Caco-2 (cell line): ENCODE data around the gene ADARB1. TPM values are rescaled to one million over a fixed set of nuclear protein-coding genes. Genes with fewer than 3 reads are reported as not detected.
"Not testable (repeated sequence)": the region's sequence is repeated elsewhere in the genome, so short reads cannot be mapped to it uniquely, and the experiment has no call there.

Experiments
- BruUV-seq: library from RNA; stranded (reverse); fragments of 400-500 nt; replicated peaks from 2 replicates; lab custom pipeline; 2021; lab: Mats Ljungman, UMichigan
- CTCF ChIA-PET: fragments of 300-600 bp; sonication (Branson Sonifier 250); formaldehyde crosslinking; loops from one replicate; lab custom pipeline; 2022; ENCODE audit warnings: antibody characterized with exemption; lab: Charles Lee
- POLR2A ChIA-PET: fragments of 300-600 bp; sonication (Branson Sonifier 250); formaldehyde crosslinking; loops from one replicate; lab custom pipeline; 2022; ENCODE audit warnings: antibody characterized with exemption; lab: Charles Lee
- DNase-seq, 2 experiments: peaks; one replicate each; pipeline versions ENCODE4 v3.0.0 to v3.0.0-alpha.2; 2020 to 2022
- H3K27me3 ChIP-seq: replicated peaks from 2 replicates; pipeline ENCODE4 v1.6.0; 2011; ENCODE audit warnings: low read length; ENCODE audit not compliant: control insufficient read depth, insufficient read depth
- H3K36me3 ChIP-seq: 2 replicates; pipeline ENCODE4 v1.5.1; 2011; ENCODE audit warnings: low read length; ENCODE audit not compliant: control insufficient read depth, insufficient read depth
- H3K4me1 ChIP-seq: fragments of 250-450 bp; sonication (Bioruptor Pico); 2 replicates; pipeline ENCODE4 v1.5.1; 2020; ENCODE audit warnings: mild to moderate bottlenecking
- H3K4me3 ChIP-seq: 2 replicates; pipeline ENCODE4 v1.5.1; 2011; ENCODE audit warnings: low read depth, mild to moderate bottlenecking, control low read depth, low read length
- H3K9me3 ChIP-seq: fragments of 250-450 bp; sonication (Bioruptor Pico); 2 replicates; pipeline ENCODE4 v1.5.1; 2020; ENCODE audit warnings: mild to moderate bottlenecking, moderate library complexity
- H3K27ac Mint-ChIP-seq: one replicate; pipeline ENCODE4 v1.8.0; 2022; ENCODE audit warnings: mixed read lengths; ENCODE audit not compliant: unreplicated experiment
- H3K27me3 Mint-ChIP-seq: one replicate; pipeline ENCODE4 v1.8.0; 2022; ENCODE audit warnings: mixed read lengths; ENCODE audit not compliant: insufficient read depth, unreplicated experiment
- H3K36me3 Mint-ChIP-seq: one replicate; pipeline ENCODE4 v1.8.0; 2022; ENCODE audit warnings: mild to moderate bottlenecking, mixed read lengths; ENCODE audit not compliant: insufficient read depth, unreplicated experiment
- H3K4me1 Mint-ChIP-seq: one replicate; pipeline ENCODE4 v1.8.0; 2022; ENCODE audit warnings: low read depth, mixed read lengths; ENCODE audit not compliant: unreplicated experiment
- H3K4me3 Mint-ChIP-seq: one replicate; pipeline ENCODE4 v1.8.0; 2022; ENCODE audit warnings: mild to moderate bottlenecking, moderate library complexity, mixed read lengths; ENCODE audit not compliant: unreplicated experiment
- H3K9me3 Mint-ChIP-seq: one replicate; pipeline ENCODE4 v1.8.0; 2022; ENCODE audit warnings: mixed read lengths; ENCODE audit not compliant: unreplicated experiment
- CTCF ChIP-seq, 2 experiments: fragments of 200-600 bp in 1 of 2; IDR thresholded peaks; 1 replicate in 1 of 2; 2 replicates in 1 of 2; pipeline versions ENCODE4 v1.5.1 to v1.8.0; 2011 to 2022; ENCODE audit warnings: antibody characterized with exemption in 1 of 2, control low read depth in 1 of 2, inconsistent platforms in 1 of 2, low read depth in 1 of 2, low read length in 1 of 2, mild to moderate bottlenecking in 1 of 2, moderate library complexity in 1 of 2; ENCODE audit not compliant: insufficient read depth in 1 of 2, severe bottlenecking in 1 of 2, unreplicated experiment in 1 of 2
- intact Hi-C: fragments of 100-400 bp; cut with micrococcal nuclease; formaldehyde crosslinking; loops from one replicate; pipeline ENCODE4 v1.10.0; 2022; ENCODE audit not compliant: unreplicated experiment
- total RNA-seq: library from RNA; stranded (reverse); gene quantifications from 2 replicates; pipeline ENCODE4 v1.2.3, GENCODE V29; 2022

ADARB1 gene
- total RNA-seq, 1 experiment from 2014 or later, result 25.4 TPM

GRCh38 chr21:45142469-45143308 is 68.3 kb downstream of the ADARB1 start:
- no TSS peak for BruUV-seq
- Mint-ChIP-seq H3K9me3 (no peaks in the 10 kb centered on the region), H3K36me3 (peaks cover 11% of the 10 kb centered on the region), H3K27me3 (no peaks in the 10 kb centered on the region), H3K4me3 (no peak overlapping the region), H3K4me1 (no peaks in the 10 kb centered on the region), H3K27ac (no peak overlapping the region)
- ChIA-PET CTCF (interaction anchor here (0.6 kb wide), 1 partner anchor 414 kb away, joined by 3 read pairs; no protein-coding TSS in a partner anchor), POLR2A (interaction anchor here (0.5 kb wide), 1 partner anchor 1452 kb away, joined by 3 read pairs; no protein-coding TSS in a partner anchor)
- Histone ChIP-seq H3K4me1 (peaks cover 9% of the 10 kb centered on the region), H3K4me3 (no peak overlapping the region), H3K36me3 (no peaks in the 10 kb centered on the region), H3K9me3 (no peaks in the 10 kb centered on the region), H3K27me3 (no peaks in the 10 kb centered on the region)
- TF ChIP-seq CTCF (IDR thresholded peaks at IDR 0.05; ENCODE audit: insufficient read depth in 1 of 2, low read depth in 1 of 2, low read length in 1 of 2, severe bottlenecking in 1 of 2, unreplicated experiment in 1 of 2), result no peak
- intact Hi-C loops, result loop anchor here (5.0 to 10.0 kb wide), 2 partner anchors 92 to 680 kb away; no protein-coding TSS in a partner anchor
- DNase-seq, result no peak

DNA sequence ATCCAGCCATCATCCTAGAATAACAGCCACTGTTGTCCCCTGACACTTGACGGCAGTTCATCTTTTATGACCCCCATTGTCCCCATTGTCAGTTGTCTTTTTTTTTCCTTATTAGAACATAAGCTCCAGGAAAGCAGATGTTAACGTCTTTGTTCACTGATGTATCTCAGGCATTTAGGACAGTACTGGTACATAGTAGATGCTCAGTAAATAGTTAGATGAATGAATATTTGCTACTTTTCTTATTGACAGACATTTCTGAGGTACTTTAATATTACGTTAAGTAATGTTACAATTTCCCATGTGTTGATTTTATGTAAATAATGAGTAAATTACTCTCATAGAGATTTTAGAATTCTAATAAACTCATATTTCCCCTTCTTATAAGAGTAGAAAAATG is 69.5 kb downstream of the ADARB1 start:
- peaks cover 10% of the 10 kb centered on the region for H3K36me3 Mint-ChIP-seq
- H3K27me3 Mint-ChIP-seq, result no peaks in the 10 kb centered on the region
- ChIA-PET POLR2A (no interaction called here), CTCF (no interaction called here)
- H3K27ac Mint-ChIP-seq, result no peak overlapping the region
- no peaks in the 10 kb centered on the region for H3K9me3 ChIP-seq
- H3K9me3 Mint-ChIP-seq, result no peaks in the 10 kb centered on the region
- no peaks in the 10 kb centered on the region for H3K27me3 ChIP-seq
- H3K4me1 ChIP-seq, result no peaks in the 10 kb centered on the region
- no peak for DNase-seq
- intact Hi-C loops, result loop anchor here (5.0 to 10.0 kb wide), 2 partner anchors 91 to 678 kb away; no protein-coding TSS in a partner anchor
- no peaks in the 10 kb centered on the region for H3K4me1 Mint-ChIP-seq
- BruUV-seq, result no TSS peak
- no peak for TF ChIP-seq CTCF (IDR thresholded peaks at IDR 0.05; ENCODE audit: insufficient read depth in 1 of 2, low read depth in 1 of 2, low read length in 1 of 2, severe bottlenecking in 1 of 2, unreplicated experiment in 1 of 2)
- no peak overlapping the region for H3K4me3 ChIP-seq
- no peak overlapping the region for H3K4me3 Mint-ChIP-seq
- no peaks in the 10 kb centered on the region; the same call in 1 of the 2 replicates for H3K36me3 ChIP-seq

GRCh38 chr21:45145146-45145545 is 70.8 kb downstream of the ADARB1 start:
- Histone ChIP-seq H3K4me3 (no peak overlapping the region), H3K4me1 (no peaks in the 10 kb centered on the region), H3K27me3 (no peaks in the 10 kb centered on the region), H3K36me3 (no peaks in the 10 kb centered on the region; the same call in 1 of the 2 replicates), H3K9me3 (no peaks in the 10 kb centered on the region)
- no peaks in the 10 kb centered on the region for H3K27me3 Mint-ChIP-seq
- no peaks in the 10 kb centered on the region for H3K9me3 Mint-ChIP-seq
- no TSS peak for BruUV-seq
- POLR2A ChIA-PET, result no interaction called here
- CTCF ChIA-PET, result no interaction called here
- no peaks in the 10 kb centered on the region for H3K4me1 Mint-ChIP-seq
- TF ChIP-seq CTCF (IDR thresholded peaks at IDR 0.05; ENCODE audit: insufficient read depth in 1 of 2, low read depth in 1 of 2, low read length in 1 of 2, severe bottlenecking in 1 of 2, unreplicated experiment in 1 of 2), result no peak
- no peak for DNase-seq
- peaks cover 8% of the 10 kb centered on the region for H3K36me3 Mint-ChIP-seq
- H3K27ac Mint-ChIP-seq, result no peak overlapping the region
- H3K4me3 Mint-ChIP-seq, result no peak overlapping the region
- intact Hi-C loops, result loop anchor here (10.0 kb wide), 1 partner anchor 90 kb away; no protein-coding TSS in a partner anchor

- H3K27me3 Mint-ChIP-seq, BruUV-seq, H3K36me3 ChIP-seq, H3K4me1 Mint-ChIP-seq, DNase-seq, H3K9me3 ChIP-seq, H3K36me3 Mint-ChIP-seq, H3K27me3 ChIP-seq, H3K4me1 ChIP-seq, H3K4me3 ChIP-seq, H3K4me3 Mint-ChIP-seq, H3K9me3 Mint-ChIP-seq, POLR2A ChIA-PET, H3K27ac Mint-ChIP-seq, CTCF ChIA-PET: not testable (repeated sequence)
- intact Hi-C loops, result loop anchor here (10.0 kb wide), 1 partner anchor 89 kb away; no protein-coding TSS in a partner anchor
Observed at GRCh38 chr21:45145846-45146245, 71.5 kb downstream of the ADARB1 start.
